HPDE6-E6E7 (cell line): ENCODE results near the gene EVI5.
A peak's percentile ranks its signal among the peaks of the same experiment; 100 is the strongest.
"Not testable (repeated sequence)": the region's sequence is repeated elsewhere in the genome, so short reads cannot be mapped to it uniquely, and the experiment has no call there.

Source experiments
- DNase-seq: peaks from one replicate; pipeline ENCODE4 v3.0.0; 2011; ENCODE audit warnings: missing footprints; ENCODE audit errors: extremely low spot score

EVI5 gene

GRCh38 chr1:92691925-92692324 is 93.0 kb downstream of the EVI5 start:
- DNase-seq, result no peak

GRCh38 chr1:92690212-92690906 is 94.5 kb downstream of the EVI5 start:
- no peak for DNase-seq

- DNase-seq, result no peak
Observed at GRCh38 chr1:92679980-92680379, 104.9 kb downstream of the EVI5 start.

- DNase-seq, result no peak
Observed at GRCh38 chr1:92663775-92664174, 121.1 kb downstream of the EVI5 start.

GRCh38 chr1:92662048-92662447 is 122.9 kb downstream of the EVI5 start:
- DNase-seq, result no peak

- DNase-seq, result no peak
Observed at GRCh38 chr1:92657701-92658100, 127.2 kb downstream of the EVI5 start.

GRCh38 chr1:92655197-92655801 is 129.6 kb downstream of the EVI5 start:
- no peak for DNase-seq

GRCh38 chr1:92653605-92654381 is 131.1 kb downstream of the EVI5 start:
- DNase-seq, result peak; percentile 7

GRCh38 chr1:92640686-92641085 is 144.2 kb downstream of the EVI5 start:
- DNase-seq, result not testable (repeated sequence)

- DNase-seq, result no peak
Observed at GRCh38 chr1:92638498-92638897, 146.4 kb downstream of the EVI5 start.

- not testable (repeated sequence) for DNase-seq
Observed at GRCh38 chr1:92635203-92635602, 149.7 kb downstream of the EVI5 start.

GRCh38 chr1:92623187-92623778 is 161.6 kb downstream of the EVI5 start:
- no peak for DNase-seq

GRCh38 chr1:92619466-92620189 is 165.3 kb downstream of the EVI5 start:
- no peak for DNase-seq

GRCh38 chr1:92601044-92601443 is 183.9 kb downstream of the EVI5 start:
- DNase-seq, result no peak

GRCh38 chr1:92599184-92599583 is 185.7 kb downstream of the EVI5 start:
- DNase-seq, result peak; percentile 10

GRCh38 chr1:92589361-92589760 is 195.5 kb downstream of the EVI5 start:
- DNase-seq, result not testable (repeated sequence)

GRCh38 chr1:92587445-92587844 is 197.5 kb downstream of the EVI5 start:
- DNase-seq, result no peak

GRCh38 chr1:92585831-92586230 is 199.1 kb downstream of the EVI5 start:
- DNase-seq, result no peak

- not testable (repeated sequence) for DNase-seq
Observed at GRCh38 chr1:92584810-92585209, 200.1 kb downstream of the EVI5 start.

GRCh38 chr1:92583821-92584760 is 200.8 kb downstream of the EVI5 start:
- no peak for DNase-seq
